ENCODE measurements around the gene POLR3A.

The POLR3A gene

DNA sequence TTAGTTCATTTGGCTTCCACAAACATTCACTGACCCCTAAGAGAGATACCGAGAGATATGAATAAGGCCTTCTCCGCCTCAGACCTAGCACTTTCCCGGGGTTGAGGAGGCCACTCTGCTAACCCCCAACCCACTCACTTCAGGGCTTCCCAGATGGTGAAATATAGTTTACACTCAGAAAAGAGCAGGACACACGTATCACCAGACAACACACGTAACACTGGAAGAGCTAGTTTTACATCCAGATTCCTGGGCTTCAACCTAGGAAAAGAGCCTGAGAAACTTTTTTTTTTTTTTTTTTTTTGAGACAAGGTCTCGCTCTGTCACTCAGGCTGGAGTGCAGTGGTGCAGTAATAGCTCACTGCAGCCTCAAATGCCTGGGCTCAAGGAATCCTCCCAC, 87.5 kb downstream of the POLR3A start:
- peaks cover 4% of the 10 kb centered on the region; the same call in 1 of the 2 replicates for H3K4me1 ChIP-seq (ENCODE audit: low read length)
- no peaks in the 10 kb centered on the region for H4K20me1 ChIP-seq (ENCODE audit: insufficient read depth, low read length)
- no peaks in the 10 kb centered on the region for H3K27me3 ChIP-seq (ENCODE audit: low read depth, low read length)
- H3K27ac ChIP-seq (ENCODE audit: low read length): no peak overlapping the region
- no peaks in the 10 kb centered on the region for H3K36me3 ChIP-seq (replicated peaks; ENCODE audit: low read depth, low read length)
- no peak overlapping the region for H3K4me2 ChIP-seq (ENCODE audit: low read length)
- no peaks in the 10 kb centered on the region for H3K9me3 ChIP-seq (ENCODE audit: insufficient read depth, low read length)
- H2AFZ ChIP-seq (ENCODE audit: low read depth, low read length): no peak overlapping the region
- no peak overlapping the region for H3K9ac ChIP-seq (ENCODE audit: low read length)
- TF ChIP-seq EZH2phosphoT487 (IDR thresholded peaks at IDR 0.05; ENCODE audit: low read depth) (no peak), CTCF (IDR thresholded peaks at IDR 0.05; ENCODE audit: low read depth, low read length) (no peak)
- H3K4me3 ChIP-seq (ENCODE audit: low read length): no peak overlapping the region
- H3K79me2 ChIP-seq (ENCODE audit: low read length): no peaks in the 10 kb centered on the region

DNA sequence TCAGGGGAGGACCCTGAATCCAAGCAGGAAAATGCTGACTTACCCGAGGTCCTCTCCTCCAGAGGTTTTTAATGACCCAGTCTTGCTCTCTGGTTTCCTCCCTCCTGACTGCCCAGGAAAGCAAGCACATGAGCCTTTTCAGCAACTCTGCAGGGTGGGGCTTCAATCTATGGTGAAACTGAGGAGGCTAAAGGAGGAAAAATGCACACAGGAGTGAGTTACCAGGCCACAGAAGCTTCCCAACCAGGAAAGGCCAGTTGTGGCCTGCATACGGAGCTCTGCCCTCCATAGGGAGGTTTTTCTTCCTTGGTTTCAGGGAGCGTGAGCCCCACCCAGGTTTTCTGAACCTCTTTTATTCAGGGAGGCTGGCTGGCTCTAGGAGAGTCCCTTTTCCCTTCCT, 88.7 kb downstream of the POLR3A start:
- Histone ChIP-seq H3K9ac (ENCODE audit: low read length) (no peak overlapping the region), H3K4me2 (ENCODE audit: low read length) (no peak overlapping the region)

GRCh38 chr10:77940225-77940624, 89.1 kb downstream of the POLR3A start:
- Histone ChIP-seq H3K27ac (ENCODE audit: low read length) (no peak overlapping the region), H3K4me2 (ENCODE audit: low read length) (no peak overlapping the region), H3K27me3 (ENCODE audit: low read depth, low read length) (no peaks in the 10 kb centered on the region), H3K36me3 (replicated peaks; ENCODE audit: low read depth, low read length) (no peaks in the 10 kb centered on the region), H3K4me3 (ENCODE audit: low read length) (no peak overlapping the region), H2AFZ (ENCODE audit: low read depth, low read length) (no peak overlapping the region), H4K20me1 (ENCODE audit: insufficient read depth, low read length) (no peaks in the 10 kb centered on the region), H3K9me3 (ENCODE audit: insufficient read depth, low read length) (no peaks in the 10 kb centered on the region), H3K9ac (ENCODE audit: low read length) (no peak overlapping the region), H3K79me2 (ENCODE audit: low read length) (no peaks in the 10 kb centered on the region), H3K4me1 (ENCODE audit: low read length) (peaks cover 4% of the 10 kb centered on the region; the same call in 1 of the 2 replicates)
- TF ChIP-seq EZH2phosphoT487 (IDR thresholded peaks at IDR 0.05; ENCODE audit: low read depth) (no peak), CTCF (IDR thresholded peaks at IDR 0.05; ENCODE audit: low read depth, low read length) (no peak)

More for the DNA sequence above, 88.7 kb downstream of the POLR3A start:
- Histone ChIP-seq H3K4me3 (ENCODE audit: low read length) (no peak overlapping the region), H3K27ac (ENCODE audit: low read length) (no peak overlapping the region), H3K9me3 (ENCODE audit: insufficient read depth, low read length) (no peaks in the 10 kb centered on the region), H3K79me2 (ENCODE audit: low read length) (no peaks in the 10 kb centered on the region), H3K4me1 (ENCODE audit: low read length) (peaks cover 4% of the 10 kb centered on the region; the same call in 1 of the 2 replicates), H4K20me1 (ENCODE audit: insufficient read depth, low read length) (no peaks in the 10 kb centered on the region), H2AFZ (ENCODE audit: low read depth, low read length) (no peak overlapping the region), H3K27me3 (ENCODE audit: low read depth, low read length) (no peaks in the 10 kb centered on the region), H3K36me3 (replicated peaks; ENCODE audit: low read depth, low read length) (no peaks in the 10 kb centered on the region)
- no peak for TF ChIP-seq CTCF (IDR thresholded peaks at IDR 0.05; ENCODE audit: low read depth, low read length)
- TF ChIP-seq EZH2phosphoT487 (IDR thresholded peaks at IDR 0.05; ENCODE audit: low read depth): no peak

DNA sequence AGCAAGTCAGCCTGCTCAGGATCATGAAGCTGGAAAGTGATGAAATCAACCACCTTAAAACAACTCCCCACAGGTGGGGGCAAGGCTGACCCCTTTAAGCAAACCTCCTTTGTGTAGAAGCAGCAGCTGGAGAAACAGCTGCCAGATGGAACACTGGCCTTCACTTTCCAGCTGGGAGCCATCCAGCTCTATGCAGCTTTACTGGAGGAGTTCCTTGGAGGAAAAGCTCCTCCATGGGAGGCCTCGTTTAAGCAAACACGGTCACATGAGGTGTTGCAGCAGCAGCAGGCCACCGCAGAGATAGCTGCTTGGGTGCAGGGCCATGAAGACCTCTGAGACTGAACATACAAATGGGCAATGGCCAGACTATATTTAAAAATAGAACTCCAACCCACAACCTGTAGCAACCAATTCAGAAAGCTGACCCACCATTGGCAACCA, 89.7 kb downstream of the POLR3A start:
- H3K79me2 ChIP-seq (ENCODE audit: low read length): no peaks in the 10 kb centered on the region
- no peak overlapping the region for H3K9ac ChIP-seq (ENCODE audit: low read length)
- H3K27me3 ChIP-seq (ENCODE audit: low read depth, low read length): no peaks in the 10 kb centered on the region
- H3K36me3 ChIP-seq (replicated peaks; ENCODE audit: low read depth, low read length): no peaks in the 10 kb centered on the region
- no peak overlapping the region for H2AFZ ChIP-seq (ENCODE audit: low read depth, low read length)
- H3K4me2 ChIP-seq (ENCODE audit: low read length): no peak overlapping the region
- no peaks in the 10 kb centered on the region for H4K20me1 ChIP-seq (ENCODE audit: insufficient read depth, low read length)
- TF ChIP-seq EZH2phosphoT487 (IDR thresholded peaks at IDR 0.05; ENCODE audit: low read depth): no peak
- no peak overlapping the region for H3K27ac ChIP-seq (ENCODE audit: low read length)
- H3K4me3 ChIP-seq (ENCODE audit: low read length): no peak overlapping the region
- H3K4me1 ChIP-seq (ENCODE audit: low read length): peaks cover 4% of the 10 kb centered on the region; the same call in 1 of the 2 replicates
- no peaks in the 10 kb centered on the region for H3K9me3 ChIP-seq (ENCODE audit: insufficient read depth, low read length)

Data from OCI-LY3 (cell line).